SK-N-SH treated with all-trans-retinoic acid at 6 μM for 48 hours (cell line): ENCODE data around the gene OLIG1.

Experiments used
- BACH2 ChIP-seq: fragments of 250-450 bp; sonication (Bioruptor Pico); IDR thresholded peaks from 2 replicates; pipeline ENCODE4 v1.9.0; 2021; ENCODE audit warnings: mild to moderate bottlenecking, borderline replicate concordance
- CSDC2 ChIP-seq: fragments of 250-450 bp; sonication (Bioruptor Pico); IDR thresholded peaks from 2 replicates; pipeline ENCODE4 v1.5.0; 2020; ENCODE audit warnings: mild to moderate bottlenecking, moderate library complexity
- GLIS3 ChIP-seq: fragments of 250-450 bp; sonication (Bioruptor Pico); IDR thresholded peaks from 2 replicates; pipeline ENCODE4 v1.5.0; 2020; ENCODE audit warnings: mild to moderate bottlenecking, moderate library complexity
- SNAI2 ChIP-seq: fragments of 250-450 bp; sonication (Bioruptor Pico); IDR thresholded peaks from 2 replicates; pipeline ENCODE4 v1.5.0; 2020; ENCODE audit warnings: mild to moderate bottlenecking, moderate library complexity
- TCF4 ChIP-seq: fragments of 250-450 bp; sonication (Bioruptor Pico); IDR thresholded peaks from 2 replicates; pipeline ENCODE4 v1.8.0; 2021; ENCODE audit warnings: mild to moderate bottlenecking, moderate library complexity, borderline replicate concordance
- ZFP30 ChIP-seq: fragments of 450-650 bp; formaldehyde crosslinking; IDR thresholded peaks from 2 replicates; pipeline ENCODE4 v1.5.0; 2022; ENCODE audit warnings: mild to moderate bottlenecking, moderate library complexity
- ZNF8 ChIP-seq: fragments of 450-650 bp; formaldehyde crosslinking; IDR thresholded peaks from 2 replicates; pipeline ENCODE4 v1.5.0; 2020; ENCODE audit warnings: mild to moderate bottlenecking, moderate library complexity
- TF ChIP-seq, protein P1 (sequence below): fragments of 250-450 bp; sonication (Bioruptor Pico); IDR thresholded peaks from 2 replicates; pipeline ENCODE4 v1.5.1; 2021; ENCODE audit warnings: mild to moderate bottlenecking, moderate library complexity
- TF ChIP-seq, protein P2 (sequence below): fragments of 250-450 bp; sonication (Bioruptor Pico); IDR thresholded peaks from 2 replicates; pipeline ENCODE4 v1.5.1; 2020; ENCODE audit warnings: low read depth, mild to moderate bottlenecking, moderate library complexity

DNA sequence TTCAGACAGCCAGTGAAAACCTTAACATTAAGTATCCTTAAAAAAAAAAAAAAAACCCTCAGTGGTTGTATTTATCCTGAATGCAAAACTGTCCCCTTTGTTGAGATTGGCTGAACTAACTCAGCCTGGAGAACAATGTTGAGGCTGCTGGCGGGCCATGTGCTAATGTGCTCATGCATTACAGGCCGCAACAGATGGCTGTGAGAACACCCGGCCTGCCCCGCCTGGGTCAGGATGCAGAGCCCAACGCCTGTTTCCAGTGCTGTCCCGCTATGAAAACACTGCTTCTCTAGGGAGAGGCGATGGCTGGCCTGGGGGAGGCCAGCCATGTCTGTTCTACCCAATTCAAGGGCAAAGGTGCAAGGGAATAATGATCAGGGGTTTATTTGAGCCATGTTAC lies 30.4 kb upstream of the OLIG1 start:
- TF ChIP-seq, protein P1, sequence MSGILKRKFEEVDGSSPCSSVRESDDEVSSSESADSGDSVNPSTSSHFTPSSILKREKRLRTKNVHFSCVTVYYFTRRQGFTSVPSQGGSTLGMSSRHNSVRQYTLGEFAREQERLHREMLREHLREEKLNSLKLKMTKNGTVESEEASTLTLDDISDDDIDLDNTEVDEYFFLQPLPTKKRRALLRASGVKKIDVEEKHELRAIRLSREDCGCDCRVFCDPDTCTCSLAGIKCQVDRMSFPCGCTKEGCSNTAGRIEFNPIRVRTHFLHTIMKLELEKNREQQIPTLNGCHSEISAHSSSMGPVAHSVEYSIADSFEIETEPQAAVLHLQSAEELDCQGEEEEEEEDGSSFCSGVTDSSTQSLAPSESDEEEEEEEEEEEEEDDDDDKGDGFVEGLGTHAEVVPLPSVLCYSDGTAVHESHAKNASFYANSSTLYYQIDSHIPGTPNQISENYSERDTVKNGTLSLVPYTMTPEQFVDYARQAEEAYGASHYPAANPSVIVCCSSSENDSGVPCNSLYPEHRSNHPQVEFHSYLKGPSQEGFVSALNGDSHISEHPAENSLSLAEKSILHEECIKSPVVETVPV (CRISPR knock-in tag): no peak
- TF ChIP-seq SNAI2 (CRISPR knock-in tag) (no peak), ZNF8 (CRISPR knock-in tag) (no peak), ZFP30 (CRISPR knock-in tag) (no peak), TCF4 (no peak), GLIS3 (no peak), BACH2 (CRISPR knock-in tag) (no peak), CSDC2 (CRISPR knock-in tag) (no peak)
- TF ChIP-seq, protein P2, sequence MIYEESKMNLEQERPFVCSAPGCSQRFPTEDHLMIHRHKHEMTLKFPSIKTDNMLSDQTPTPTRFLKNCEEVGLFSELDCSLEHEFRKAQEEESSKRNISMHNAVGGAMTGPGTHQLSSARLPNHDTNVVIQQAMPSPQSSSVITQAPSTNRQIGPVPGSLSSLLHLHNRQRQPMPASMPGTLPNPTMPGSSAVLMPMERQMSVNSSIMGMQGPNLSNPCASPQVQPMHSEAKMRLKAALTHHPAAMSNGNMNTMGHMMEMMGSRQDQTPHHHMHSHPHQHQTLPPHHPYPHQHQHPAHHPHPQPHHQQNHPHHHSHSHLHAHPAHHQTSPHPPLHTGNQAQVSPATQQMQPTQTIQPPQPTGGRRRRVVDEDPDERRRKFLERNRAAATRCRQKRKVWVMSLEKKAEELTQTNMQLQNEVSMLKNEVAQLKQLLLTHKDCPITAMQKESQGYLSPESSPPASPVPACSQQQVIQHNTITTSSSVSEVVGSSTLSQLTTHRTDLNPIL (CRISPR knock-in tag): no peak
